PC-3 (cell line): ENCODE measurements around the gene EFCAB12.

Source experiments
- EZH2 ChIP-seq: fragments of 300-600 bp; sonication (generic); IDR thresholded peaks from one replicate; pipeline ENCODE4 v1.6.1; 2017; ENCODE audit warnings: antibody characterized with exemption, mild to moderate bottlenecking, low read length; ENCODE audit not compliant: unreplicated experiment
- TF ChIP-seq, protein P1 (sequence below): fragments of 300-600 bp; sonication (generic); conservative IDR thresholded peaks from 2 replicates; pipeline ENCODE4 v1.5.1; 2017; ENCODE audit warnings: antibody characterized with exemption, low read depth, mild to moderate bottlenecking, low read length

DNA sequence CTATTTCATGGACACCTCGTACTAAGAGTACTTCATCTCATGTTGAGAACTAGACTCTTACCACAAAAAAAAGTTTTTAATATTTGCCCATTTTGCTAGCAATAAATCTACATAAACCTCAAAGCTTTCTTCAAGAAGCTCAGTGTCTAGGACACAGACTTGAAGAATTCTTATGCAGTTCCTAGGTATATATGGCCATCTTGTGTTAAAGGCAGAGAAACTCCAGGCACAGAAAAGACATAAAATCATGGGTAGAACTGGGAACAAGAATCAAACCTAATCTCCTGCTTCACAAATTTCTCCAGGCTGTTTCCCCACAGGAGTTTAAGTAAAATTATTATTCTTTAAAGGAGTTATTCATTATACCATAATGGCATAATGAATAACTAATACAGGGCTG is 6.9 kb upstream of the EFCAB12 start:
- TF ChIP-seq, protein P1, sequence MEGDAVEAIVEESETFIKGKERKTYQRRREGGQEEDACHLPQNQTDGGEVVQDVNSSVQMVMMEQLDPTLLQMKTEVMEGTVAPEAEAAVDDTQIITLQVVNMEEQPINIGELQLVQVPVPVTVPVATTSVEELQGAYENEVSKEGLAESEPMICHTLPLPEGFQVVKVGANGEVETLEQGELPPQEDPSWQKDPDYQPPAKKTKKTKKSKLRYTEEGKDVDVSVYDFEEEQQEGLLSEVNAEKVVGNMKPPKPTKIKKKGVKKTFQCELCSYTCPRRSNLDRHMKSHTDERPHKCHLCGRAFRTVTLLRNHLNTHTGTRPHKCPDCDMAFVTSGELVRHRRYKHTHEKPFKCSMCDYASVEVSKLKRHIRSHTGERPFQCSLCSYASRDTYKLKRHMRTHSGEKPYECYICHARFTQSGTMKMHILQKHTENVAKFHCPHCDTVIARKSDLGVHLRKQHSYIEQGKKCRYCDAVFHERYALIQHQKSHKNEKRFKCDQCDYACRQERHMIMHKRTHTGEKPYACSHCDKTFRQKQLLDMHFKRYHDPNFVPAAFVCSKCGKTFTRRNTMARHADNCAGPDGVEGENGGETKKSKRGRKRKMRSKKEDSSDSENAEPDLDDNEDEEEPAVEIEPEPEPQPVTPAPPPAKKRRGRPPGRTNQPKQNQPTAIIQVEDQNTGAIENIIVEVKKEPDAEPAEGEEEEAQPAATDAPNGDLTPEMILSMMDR = no peak
- TF ChIP-seq EZH2 = no peak
